SJSA1 (cell line): Measurements from ENCODE around the gene KNL1. TPM values are rescaled to one million over a fixed set of nuclear protein-coding genes. Genes with fewer than 3 reads are reported as not detected.
A peak's percentile ranks its signal among the peaks of the same experiment; 100 is the strongest.
"Not testable (repeated sequence)": the region's sequence is repeated elsewhere in the genome, so short reads cannot be mapped to it uniquely, and the experiment has no call there.

ENCODE experiments used
- DNase-seq, 2 experiments: peaks; one replicate each; pipeline ENCODE4 v3.0.0-alpha.2; 2015 to 2020; ENCODE audit warnings: low spot score in 2 of 2, low read depth in 1 of 2
- H3K27ac ChIP-seq: fragments of 250-450 bp; sonication (Bioruptor Pico); 2 replicates; pipeline ENCODE4 v1.5.1; 2020; ENCODE audit warnings: mild to moderate bottlenecking, moderate library complexity
- H3K27me3 ChIP-seq: fragments of 250-450 bp; sonication (Bioruptor Pico); replicated peaks from 2 replicates; pipeline ENCODE4 v1.5.1; 2020; ENCODE audit warnings: mild to moderate bottlenecking, moderate library complexity
- H3K36me3 ChIP-seq: fragments of 250-450 bp; sonication (Bioruptor Pico); 2 replicates; pipeline ENCODE4 v1.5.1; 2020; ENCODE audit warnings: mild to moderate bottlenecking
- H3K4me1 ChIP-seq: fragments of 250-450 bp; sonication (Bioruptor Pico); replicated peaks from 2 replicates; pipeline ENCODE4 v1.6.1; 2021; ENCODE audit warnings: mild to moderate bottlenecking
- H3K4me3 ChIP-seq: fragments of 250-450 bp; sonication (Bioruptor Pico); 2 replicates; pipeline ENCODE4 v1.5.1; 2020; ENCODE audit warnings: mild to moderate bottlenecking
- H3K9me3 ChIP-seq: fragments of 250-450 bp; sonication (Bioruptor Pico); replicated peaks from 2 replicates; pipeline ENCODE4 v1.5.1; 2020; ENCODE audit warnings: mild to moderate bottlenecking
- total RNA-seq: library from RNA; depleted of rRNA; stranded (reverse); fragments of >200 nt; shearing (Covaris generic); gene quantifications from 2 replicates; pipeline ENCODE4 v1.2.3, GENCODE V29; 2014

KNL1 gene
- total RNA-seq, 1 experiment from 2014 or later, result 88.4 TPM

DNA sequence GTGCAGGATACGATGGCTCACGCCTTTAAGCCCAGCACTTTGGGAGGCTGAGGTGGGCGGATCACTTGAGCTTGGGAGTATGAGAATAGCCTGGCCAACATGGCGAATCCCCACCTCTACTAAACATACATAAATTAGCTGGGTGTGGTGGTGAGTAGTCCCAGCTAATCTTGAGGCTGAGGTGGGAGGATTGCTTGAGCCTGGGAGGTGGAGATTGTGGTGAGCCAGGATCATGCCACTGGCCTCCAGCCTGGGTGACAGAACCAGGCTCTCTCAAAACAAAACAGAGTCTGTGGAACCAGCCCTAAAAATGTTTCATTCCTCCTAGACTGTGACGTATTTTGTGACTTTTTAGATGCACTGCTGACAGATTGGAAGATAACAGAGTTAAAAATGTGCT, 66.6 kb downstream of the KNL1 start:
- Histone ChIP-seq H3K4me1 (no peaks in the 10 kb centered on the region), H3K4me3 (no peak overlapping the region), H3K36me3 (peaks cover 59% of the 10 kb centered on the region), H3K27me3 (no peaks in the 10 kb centered on the region), H3K9me3 (no peaks in the 10 kb centered on the region), H3K27ac (no peak overlapping the region)
- no peak for DNase-seq

DNA sequence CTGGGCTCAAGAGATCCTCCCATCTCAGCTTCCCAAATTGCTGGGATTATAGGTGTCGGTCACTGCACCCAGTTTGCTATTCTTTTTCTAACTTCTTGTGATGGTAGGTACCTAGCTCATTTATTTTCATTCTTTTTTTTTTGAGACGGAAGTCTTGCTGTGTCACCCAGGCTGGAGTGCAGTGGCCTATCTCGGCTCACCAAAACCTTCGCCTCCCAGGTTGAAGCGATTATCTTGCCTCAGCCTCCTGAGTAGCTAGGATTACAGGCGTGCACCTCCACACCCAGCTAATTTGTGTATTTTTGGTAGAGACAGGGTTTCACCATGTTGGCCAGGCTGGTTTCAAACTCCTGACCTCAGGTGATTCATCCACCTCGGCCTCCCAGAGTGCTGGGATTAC, 70.9 kb downstream of the KNL1 start:
- Histone ChIP-seq H3K9me3 (no peaks in the 10 kb centered on the region), H3K27me3 (no peaks in the 10 kb centered on the region), H3K27ac (no peak overlapping the region), H3K4me3 (no peak overlapping the region), H3K36me3 (peaks cover 36% of the 10 kb centered on the region), H3K4me1 (no peaks in the 10 kb centered on the region)
- DNase-seq, result no peak

DNA sequence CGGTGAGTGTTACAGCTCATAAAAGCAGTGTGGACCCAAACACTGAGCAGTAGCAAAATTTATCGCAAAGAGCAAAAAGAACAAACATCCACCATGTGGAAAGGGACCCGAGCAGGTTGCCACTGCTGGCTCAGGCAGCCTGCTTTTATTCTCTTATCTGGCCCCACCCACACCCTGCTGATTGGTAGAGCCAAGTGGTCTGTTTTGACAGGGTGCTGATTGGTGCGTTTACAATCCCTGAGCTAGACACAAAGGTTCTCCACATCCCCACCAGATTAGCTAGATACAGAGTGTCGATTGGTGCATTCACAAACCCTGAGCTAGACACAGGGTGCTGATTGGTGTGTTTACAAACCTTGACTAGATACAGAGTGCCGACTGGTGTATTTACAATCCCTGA, 82.2 kb downstream of the KNL1 start:
- H3K9me3 ChIP-seq, H3K27ac ChIP-seq, H3K36me3 ChIP-seq, H3K4me1 ChIP-seq, H3K27me3 ChIP-seq, DNase-seq, H3K4me3 ChIP-seq: not testable (repeated sequence)

DNA sequence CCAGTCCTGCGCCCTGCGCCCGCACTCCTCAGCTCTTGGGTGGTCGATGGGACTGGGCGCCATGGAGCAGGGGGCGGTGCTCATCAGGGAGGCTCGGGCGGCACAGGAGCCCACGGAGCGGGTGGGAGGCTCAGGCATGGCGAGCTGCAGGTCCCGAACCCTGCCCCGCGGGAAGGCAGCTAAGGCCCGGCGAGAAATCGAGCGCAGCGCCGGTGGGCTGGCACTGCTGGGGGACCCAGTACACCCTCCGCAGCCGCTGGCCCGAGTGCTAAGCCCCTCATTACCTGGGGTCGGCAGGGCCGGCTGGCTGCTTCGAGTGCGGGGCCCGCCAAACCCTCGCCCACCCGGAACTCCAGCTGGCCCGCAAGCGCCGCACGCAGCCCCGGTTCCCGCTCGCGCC, 82.9 kb downstream of the KNL1 start:
- not testable (repeated sequence) for DNase-seq, H3K9me3 ChIP-seq, H3K27ac ChIP-seq, H3K4me1 ChIP-seq, H3K4me3 ChIP-seq, H3K27me3 ChIP-seq, H3K36me3 ChIP-seq

DNA sequence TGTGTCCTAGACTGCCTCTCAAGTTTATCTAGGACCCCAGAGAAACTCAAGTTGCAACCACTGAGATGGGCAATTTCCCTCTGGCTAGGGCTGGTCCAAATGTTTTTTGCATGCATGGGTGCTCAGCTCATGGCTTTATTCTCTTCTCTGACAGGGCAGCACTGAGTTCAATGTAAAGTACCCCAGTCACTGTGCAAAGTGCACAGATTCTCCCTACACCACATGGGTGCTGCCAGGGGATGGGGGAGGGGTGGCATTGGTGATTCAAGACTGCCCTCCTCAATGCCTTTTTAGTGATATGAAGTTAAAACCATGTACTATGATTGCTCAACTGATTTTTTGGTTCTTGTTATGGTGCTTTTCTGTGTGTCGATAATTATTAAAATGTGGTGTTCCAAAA, 86.1 kb downstream of the KNL1 start:
- no peaks in the 10 kb centered on the region for H3K36me3 ChIP-seq
- no peak overlapping the region for H3K27ac ChIP-seq
- no peaks in the 10 kb centered on the region for H3K9me3 ChIP-seq
- no peak for DNase-seq
- H3K27me3 ChIP-seq, result no peaks in the 10 kb centered on the region
- H3K4me3 ChIP-seq, result no peak overlapping the region
- 0 out of 2 replicates have a peak, but pooled peaks cover 3% of the 10 kb centered on the region for H3K4me1 ChIP-seq

DNA sequence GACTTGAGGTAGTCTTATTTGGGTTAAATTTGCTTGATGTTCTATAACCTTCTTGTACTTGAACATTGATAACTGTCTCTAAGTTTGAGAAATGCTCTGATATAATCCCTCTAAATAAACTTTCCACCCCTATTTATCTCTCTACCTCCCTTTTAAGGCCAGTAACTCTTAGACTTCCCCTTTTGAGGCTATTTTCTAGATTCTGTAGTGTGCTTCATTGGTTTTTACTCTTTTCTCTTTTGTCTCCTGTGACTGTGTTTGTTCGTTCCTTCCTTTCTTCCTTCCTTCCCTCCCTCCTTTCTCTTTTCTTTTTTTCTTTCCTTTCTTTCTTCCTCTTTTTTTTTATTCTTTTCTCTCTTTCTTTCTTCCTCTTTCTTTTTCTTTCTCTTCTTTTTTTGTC, 86.9 kb downstream of the KNL1 start:
- not testable (repeated sequence) for DNase-seq, H3K27me3 ChIP-seq, H3K4me1 ChIP-seq, H3K27ac ChIP-seq, H3K9me3 ChIP-seq, H3K36me3 ChIP-seq, H3K4me3 ChIP-seq

DNA sequence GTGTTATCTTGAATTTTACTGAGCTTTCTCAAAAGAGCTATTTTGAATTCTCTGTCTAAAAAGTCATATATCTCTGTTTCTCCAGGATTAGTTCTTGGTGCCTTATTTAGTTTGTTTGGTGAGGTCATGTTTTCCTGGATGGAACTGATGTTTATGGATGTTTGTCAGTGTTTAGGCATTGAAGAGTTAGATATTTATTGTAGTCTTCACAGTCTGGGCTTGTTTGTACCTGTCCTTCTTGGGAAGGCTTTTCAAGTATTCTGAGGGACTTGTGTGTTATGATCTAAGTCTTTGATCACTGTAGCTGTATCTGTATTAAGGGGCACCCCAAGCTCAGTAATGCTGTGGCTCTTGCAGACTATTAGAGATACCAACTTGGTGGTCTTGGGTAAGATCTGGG, 90.3 kb downstream of the KNL1 start:
- no peak overlapping the region for H3K4me3 ChIP-seq
- no peaks in the 10 kb centered on the region for H3K27me3 ChIP-seq

DNA sequence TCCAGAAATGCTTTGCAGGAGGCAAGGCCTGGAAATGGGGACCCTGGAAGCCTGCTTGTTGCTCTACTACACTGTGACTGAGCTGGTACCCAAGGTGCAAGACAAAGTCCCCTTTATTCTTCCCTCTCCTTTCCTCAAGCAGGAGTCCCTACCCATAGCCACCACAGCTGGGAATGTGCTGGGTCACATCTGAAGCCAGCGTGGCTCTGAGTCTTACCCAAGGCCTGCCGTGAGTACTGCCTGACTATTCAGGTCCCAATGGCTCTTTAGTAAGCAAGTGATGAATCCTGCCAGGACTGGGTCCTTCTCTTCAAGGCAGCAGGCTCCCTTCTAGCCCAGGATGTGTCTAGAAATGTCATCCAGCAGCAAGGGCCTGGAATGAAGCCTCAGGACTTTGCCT, 91.3 kb downstream of the KNL1 start:
- no peaks in the 10 kb centered on the region for H3K36me3 ChIP-seq
- DNase-seq, result no peak
- no peaks in the 10 kb centered on the region; the same call in 1 of the 2 replicates for H3K4me1 ChIP-seq
- H3K9me3 ChIP-seq, result no peaks in the 10 kb centered on the region
- no peak overlapping the region for H3K27ac ChIP-seq
- H3K4me3 ChIP-seq, result no peak overlapping the region
- H3K27me3 ChIP-seq, result no peaks in the 10 kb centered on the region

More for the DNA sequence above, 90.3 kb downstream of the KNL1 start:
- Histone ChIP-seq H3K9me3 (no peaks in the 10 kb centered on the region), H3K27ac (no peak overlapping the region), H3K4me1 (no peaks in the 10 kb centered on the region; the same call in 1 of the 2 replicates), H3K36me3 (no peaks in the 10 kb centered on the region)
- DNase-seq, result no peak

DNA sequence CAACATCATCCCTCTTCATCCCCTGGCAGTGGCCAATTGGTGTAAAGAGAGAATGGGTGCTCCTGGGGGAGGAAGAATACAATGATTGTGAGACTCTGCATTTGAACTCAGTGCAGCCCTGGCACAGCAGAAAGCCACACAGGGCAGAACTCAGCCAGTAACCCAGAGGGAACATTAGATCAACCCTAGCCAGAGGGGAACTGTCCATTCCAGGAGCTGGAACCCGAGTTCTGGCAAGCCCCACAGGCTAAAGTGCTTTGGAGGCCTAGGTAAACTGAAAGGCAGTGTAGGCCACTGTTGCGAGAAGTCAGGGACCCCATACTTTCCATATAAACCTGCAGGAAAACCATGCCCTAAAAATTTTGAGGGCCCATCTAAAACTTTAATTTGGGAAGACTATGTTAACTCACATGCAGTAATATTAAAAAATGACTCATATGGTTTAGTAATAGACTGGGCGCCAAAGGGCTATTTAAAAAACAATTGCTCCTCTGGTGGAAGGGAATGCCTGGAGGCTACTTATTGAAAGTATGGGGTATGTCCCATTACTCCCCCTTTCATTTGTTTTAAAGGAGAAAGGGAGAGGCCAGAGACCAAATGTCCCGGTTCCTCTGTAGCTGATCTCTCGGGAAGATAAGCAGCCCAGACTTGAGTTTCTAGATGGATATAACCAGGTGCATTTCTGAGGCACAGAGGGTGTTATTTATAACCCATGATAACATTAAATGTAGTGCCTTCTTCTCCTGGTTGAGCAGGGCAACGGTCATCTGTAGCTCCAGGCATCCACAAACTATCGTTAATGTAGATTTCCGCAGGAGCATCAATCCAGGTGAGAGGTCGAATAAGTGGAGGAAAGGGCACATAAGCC, 95.1 kb downstream of the KNL1 start:
- Histone ChIP-seq H3K9me3 (no peaks in the 10 kb centered on the region), H3K27me3 (no peaks in the 10 kb centered on the region), H3K27ac (no peak overlapping the region), H3K4me1 (peaks cover 5% of the 10 kb centered on the region), H3K4me3 (no peak overlapping the region), H3K36me3 (no peaks in the 10 kb centered on the region; the same call in 1 of the 2 replicates)
- no peak for DNase-seq

GRCh38 chr15:40691737-40692136, 97.7 kb downstream of the KNL1 start:
- Histone ChIP-seq H3K36me3 (peaks cover 16% of the 10 kb centered on the region), H3K9me3 (no peaks in the 10 kb centered on the region), H3K4me1 (peaks cover 11% of the 10 kb centered on the region), H3K27ac (no peak overlapping the region), H3K4me3 (no peak overlapping the region), H3K27me3 (no peaks in the 10 kb centered on the region)
- DNase-seq, result no peak

DNA sequence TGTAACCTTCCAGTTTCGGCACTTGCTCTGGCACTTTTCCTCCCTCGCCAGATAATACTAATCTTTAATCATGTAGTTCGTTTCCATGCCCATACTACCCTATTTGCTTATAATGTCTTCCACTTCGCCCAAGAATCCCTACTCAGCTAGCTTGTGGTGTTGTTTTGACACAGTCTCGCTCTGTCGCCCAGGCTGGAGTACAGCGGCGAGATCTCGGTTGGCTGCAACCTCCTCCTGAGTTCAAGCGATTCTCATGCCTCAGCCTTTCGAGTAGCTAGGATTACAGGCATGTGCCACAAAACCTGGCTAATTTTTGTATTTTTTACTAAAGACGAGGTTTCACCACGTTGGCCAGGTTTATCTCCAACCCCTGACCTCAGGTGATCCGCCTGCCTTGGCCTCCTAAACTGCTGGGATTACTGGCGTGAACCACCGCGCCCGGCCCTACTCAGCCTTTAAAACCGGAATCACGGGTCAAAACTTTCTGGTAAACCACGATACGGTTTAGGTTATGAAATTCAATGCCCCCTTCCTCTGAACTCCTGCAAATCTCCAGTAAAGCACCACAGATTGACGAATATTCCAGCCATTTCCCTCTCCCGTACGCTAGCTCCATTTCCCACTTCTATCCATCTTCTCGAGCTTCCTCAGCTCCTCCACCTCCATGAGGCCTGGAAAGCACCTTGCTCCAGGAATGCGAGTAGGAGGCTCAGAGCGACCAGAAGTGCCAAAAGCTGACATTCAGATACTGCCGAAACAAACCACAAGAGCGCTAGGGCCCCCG, 100.0 kb downstream of the KNL1 start:
- H3K27me3 ChIP-seq, result no peaks in the 10 kb centered on the region
- peak overlapping the region; percentile 88 for H3K27ac ChIP-seq
- H3K9me3 ChIP-seq, result no peaks in the 10 kb centered on the region
- peak overlapping the region; percentile 88 for H3K4me3 ChIP-seq
- peaks cover 11% of the 10 kb centered on the region for H3K4me1 ChIP-seq
- peaks cover 30% of the 10 kb centered on the region for H3K36me3 ChIP-seq
- DNase-seq, result no peak

GRCh38 chr15:40694688-40695468, 100.8 kb downstream of the KNL1 start, which contains the start of gene RAD51:
TSS of gene RAD51 (plus strand) at chr15:40695174. CDS start at chr15:40698759, 3,585 bp downstream.
- Histone ChIP-seq H3K4me1 (peaks cover 11% of the 10 kb centered on the region), H3K4me3 (peak within 1 kb of the TSS; percentile 88), H3K27ac (peak within 1 kb of the TSS; percentile 88), H3K9me3 (no peaks in the 10 kb centered on the region), H3K36me3 (peaks cover 38% of the 10 kb centered on the region), H3K27me3 (no peaks in the 10 kb centered on the region)
- peak; percentile 92 to 96 for DNase-seq

DNA sequence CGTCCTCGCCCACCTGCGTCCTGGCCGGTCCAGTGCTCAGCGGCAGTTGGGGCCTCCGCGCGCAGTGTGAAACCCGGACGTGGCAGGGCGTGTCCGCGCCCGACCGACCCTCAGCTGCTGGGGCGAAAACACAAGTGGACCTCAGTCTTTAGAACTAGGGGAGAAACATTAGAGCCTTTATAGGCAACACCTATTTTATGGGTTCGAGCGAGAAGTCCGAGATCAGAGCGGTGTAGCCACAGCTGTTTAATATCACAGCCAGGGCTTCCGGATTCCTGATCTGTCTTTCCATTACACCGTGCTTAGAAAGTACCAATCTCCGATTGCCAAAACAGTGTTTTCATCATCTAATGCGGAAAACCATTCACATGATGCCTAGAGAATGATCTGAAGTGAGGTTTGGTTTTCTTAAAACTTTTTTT, 101.4 kb downstream of the KNL1 start:
- Histone ChIP-seq H3K27me3 (no peaks in the 10 kb centered on the region), H3K9me3 (no peaks in the 10 kb centered on the region), H3K27ac (peak overlapping the region; percentile 88), H3K36me3 (peaks cover 44% of the 10 kb centered on the region), H3K4me1 (peaks cover 11% of the 10 kb centered on the region), H3K4me3 (peak overlapping the region; percentile 88)
- peak in 1 of 2 experiments; percentile 62 for DNase-seq
